Smooth muscle cell (in vitro differentiated cells): ENCODE results near the gene EML6. TPM values are rescaled to one million over a fixed set of nuclear protein-coding genes. Genes with fewer than 3 reads are reported as not detected.

Experiments used
- DNase-seq: peaks from one replicate; lab custom pipeline; 2025; ENCODE audit not compliant: unreplicated experiment; lab: John Stamatoyannopoulos, UW
- H2AFZ ChIP-seq: fragments of 200-600 bp; sonication (generic); 2 replicates; pipeline ENCODE4 v1.6.0; 2016; ENCODE audit warnings: antibody characterized with exemption, low read depth, mild to moderate bottlenecking
- H3F3A ChIP-seq: fragments of 200-600 bp; sonication (generic); 2 replicates; pipeline ENCODE4 v1.6.0; 2017; ENCODE audit warnings: antibody characterized with exemption, low read depth
- H3K27ac ChIP-seq: fragments of 200-600 bp; sonication (generic); 2 replicates; pipeline ENCODE4 v1.5.1; 2016; ENCODE audit warnings: low read depth, mild to moderate bottlenecking
- H3K27me3 ChIP-seq: fragments of 200-600 bp; sonication (generic); 2 replicates; pipeline ENCODE4 v1.6.1; 2016; ENCODE audit warnings: low read depth, mild to moderate bottlenecking
- H3K36me3 ChIP-seq: fragments of 200-600 bp; sonication (generic); 2 replicates; pipeline ENCODE4 v1.5.1; 2016; ENCODE audit warnings: low read depth
- H3K4me1 ChIP-seq: fragments of 200-600 bp; sonication (generic); 2 replicates; pipeline ENCODE4 v1.5.1; 2016; ENCODE audit warnings: low read depth
- H3K4me2 ChIP-seq: fragments of 200-600 bp; sonication (generic); 2 replicates; pipeline ENCODE4 v1.6.0; 2016; ENCODE audit warnings: mild to moderate bottlenecking
- H3K4me3 ChIP-seq: fragments of 200-600 bp; sonication (generic); 2 replicates; pipeline ENCODE4 v1.5.1; 2016; ENCODE audit warnings: mild to moderate bottlenecking
- H3K79me2 ChIP-seq: fragments of 200-600 bp; sonication (generic); 2 replicates; pipeline ENCODE4 v1.6.0; 2016; ENCODE audit warnings: low read depth, mild to moderate bottlenecking
- H3K9ac ChIP-seq: fragments of 200-600 bp; sonication (generic); 2 replicates; pipeline ENCODE4 v1.6.0; 2016; ENCODE audit warnings: low read depth
- H3K9me3 ChIP-seq: fragments of 200-600 bp; sonication (generic); replicated peaks from 2 replicates; pipeline ENCODE4 v1.5.1; 2016; ENCODE audit warnings: low read depth
- H4K20me1 ChIP-seq: fragments of 200-600 bp; sonication (generic); 2 replicates; pipeline ENCODE4 v1.6.0; 2016; ENCODE audit warnings: low read depth
- WGBS: methylation state at CpG from one replicate; pipeline ENCODE4 v1.1.7; 2016; ENCODE audit warnings: low lambda C conversion rate; 5-methylcytosine and 5-hydroxymethylcytosine counted together
- polyA plus RNA-seq: library from polyadenylated mRNA; unstranded; fragments of >200 nt; fragmentation: Nextera tagmentation; extraction: Ambion mirVana; gene quantifications from 2 replicates; pipeline ENCODE4 v1.2.1, GENCODE V29; 2016
- total RNA-seq: library from RNA; depleted of rRNA; stranded (reverse); fragments of >200 nt; gene quantifications from 2 replicates; pipeline ENCODE4 v1.2.3, GENCODE V29; 2014
- TF ChIP-seq, protein P1 (sequence below): fragments of 200-600 bp; sonication (generic); IDR thresholded peaks from 2 replicates; pipeline ENCODE4 v1.5.1; 2017; ENCODE audit warnings: borderline replicate concordance, mild to moderate bottlenecking, antibody characterized with exemption; ENCODE audit not compliant: insufficient read depth, poor library complexity, severe bottlenecking

The EML6 gene
- total and polyA plus RNA-seq, 2 experiments from 2014 or later = 0.49 to 0.54 TPM

DNA sequence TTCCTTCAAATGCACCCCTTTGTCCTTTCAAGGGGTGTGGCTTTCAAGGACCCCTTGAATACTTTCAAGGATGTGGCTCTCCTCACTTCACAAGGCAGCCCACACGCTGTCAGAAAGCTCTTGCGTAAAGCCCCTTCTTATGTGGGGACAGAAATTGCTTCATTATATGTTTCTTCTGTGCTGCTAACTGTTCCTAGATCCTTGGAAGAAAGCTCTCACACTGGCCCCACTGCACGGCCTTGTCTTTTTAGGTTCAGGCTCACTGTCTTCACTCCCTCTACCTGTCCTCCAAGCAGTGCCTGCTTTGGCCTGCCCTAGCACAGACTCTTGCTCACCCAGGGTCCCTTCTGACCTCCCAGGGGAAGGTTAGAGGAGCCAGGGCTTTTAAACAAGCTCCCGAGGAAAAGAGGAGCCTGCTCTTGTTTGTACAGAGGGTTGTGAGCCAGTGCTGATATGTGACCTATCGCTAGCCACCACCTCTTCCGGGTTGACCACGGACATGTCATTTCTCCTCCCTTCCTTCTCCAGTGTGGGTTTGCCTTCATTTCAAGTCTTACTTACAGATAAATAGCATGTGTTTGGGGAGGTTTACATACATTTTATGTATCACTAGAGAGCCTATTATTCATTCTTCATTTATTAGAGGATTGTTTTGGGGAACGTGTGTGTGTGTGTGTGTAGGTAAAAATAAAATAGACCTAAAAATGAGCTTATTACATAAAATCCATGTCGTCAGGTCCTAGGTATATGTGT lies 232.1 kb downstream of the EML6 start:
- WGBS = 76% methylated on average over 9 of the region's 9 CpGs
- peak overlapping the region; percentile 52 for H3K27ac ChIP-seq
- DNase-seq = no peak
- H3K27me3 ChIP-seq = no peaks in the 10 kb centered on the region
- no peak overlapping the region for H3K9ac ChIP-seq
- H4K20me1 ChIP-seq = no peaks in the 10 kb centered on the region
- H3K4me3 ChIP-seq = no peak overlapping the region
- H3K36me3 ChIP-seq = no peaks in the 10 kb centered on the region
- H3K79me2 ChIP-seq = no peaks in the 10 kb centered on the region
- peaks cover 7% of the 10 kb centered on the region for H3K4me1 ChIP-seq
- no peaks in the 10 kb centered on the region for H3F3A ChIP-seq
- H3K4me2 ChIP-seq = no peak overlapping the region
- no peak overlapping the region for H2AFZ ChIP-seq
- H3K9me3 ChIP-seq = no peaks in the 10 kb centered on the region
- TF ChIP-seq, protein P1, sequence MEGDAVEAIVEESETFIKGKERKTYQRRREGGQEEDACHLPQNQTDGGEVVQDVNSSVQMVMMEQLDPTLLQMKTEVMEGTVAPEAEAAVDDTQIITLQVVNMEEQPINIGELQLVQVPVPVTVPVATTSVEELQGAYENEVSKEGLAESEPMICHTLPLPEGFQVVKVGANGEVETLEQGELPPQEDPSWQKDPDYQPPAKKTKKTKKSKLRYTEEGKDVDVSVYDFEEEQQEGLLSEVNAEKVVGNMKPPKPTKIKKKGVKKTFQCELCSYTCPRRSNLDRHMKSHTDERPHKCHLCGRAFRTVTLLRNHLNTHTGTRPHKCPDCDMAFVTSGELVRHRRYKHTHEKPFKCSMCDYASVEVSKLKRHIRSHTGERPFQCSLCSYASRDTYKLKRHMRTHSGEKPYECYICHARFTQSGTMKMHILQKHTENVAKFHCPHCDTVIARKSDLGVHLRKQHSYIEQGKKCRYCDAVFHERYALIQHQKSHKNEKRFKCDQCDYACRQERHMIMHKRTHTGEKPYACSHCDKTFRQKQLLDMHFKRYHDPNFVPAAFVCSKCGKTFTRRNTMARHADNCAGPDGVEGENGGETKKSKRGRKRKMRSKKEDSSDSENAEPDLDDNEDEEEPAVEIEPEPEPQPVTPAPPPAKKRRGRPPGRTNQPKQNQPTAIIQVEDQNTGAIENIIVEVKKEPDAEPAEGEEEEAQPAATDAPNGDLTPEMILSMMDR = no peak

DNA sequence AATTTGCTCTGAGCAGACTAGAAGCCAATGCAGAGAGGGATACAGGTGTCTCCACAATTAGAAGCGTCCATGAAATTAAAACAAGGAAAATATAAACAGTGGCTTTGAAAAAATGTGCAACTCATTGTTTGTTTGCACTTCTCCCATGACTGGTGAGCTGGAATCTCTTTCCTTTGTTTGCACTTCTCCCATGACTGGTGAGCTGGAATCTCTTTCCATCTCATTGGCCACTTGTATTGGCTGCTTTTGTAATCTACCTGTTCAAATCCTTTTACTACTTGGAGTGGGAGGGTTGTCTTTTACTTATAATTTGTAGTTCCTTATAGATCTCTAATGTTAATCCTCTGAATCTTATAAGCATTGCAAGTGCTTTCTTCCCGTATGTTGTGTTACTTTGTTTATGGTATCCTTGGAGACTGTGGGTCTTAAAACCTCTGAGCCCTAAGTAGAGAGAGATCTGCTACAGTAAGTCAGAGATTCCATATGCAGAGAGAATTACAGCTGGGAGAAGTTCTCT lies 232.7 kb downstream of the EML6 start:
- Histone ChIP-seq H3K4me2 (peak overlapping the region; percentile 58), H3K79me2 (no peaks in the 10 kb centered on the region), H3K27me3 (no peaks in the 10 kb centered on the region), H3F3A (no peaks in the 10 kb centered on the region), H3K9ac (no peak overlapping the region), H4K20me1 (no peaks in the 10 kb centered on the region), H3K36me3 (no peaks in the 10 kb centered on the region), H3K4me3 (no peak overlapping the region), H3K4me1 (peaks cover 7% of the 10 kb centered on the region), H2AFZ (no peak overlapping the region), H3K9me3 (no peaks in the 10 kb centered on the region), H3K27ac (peak overlapping the region; percentile 52)
- DNase-seq = no peak
- TF ChIP-seq, protein P1 = no peak
- 64% methylated on average over 2 of the region's 2 CpGs for WGBS

DNA sequence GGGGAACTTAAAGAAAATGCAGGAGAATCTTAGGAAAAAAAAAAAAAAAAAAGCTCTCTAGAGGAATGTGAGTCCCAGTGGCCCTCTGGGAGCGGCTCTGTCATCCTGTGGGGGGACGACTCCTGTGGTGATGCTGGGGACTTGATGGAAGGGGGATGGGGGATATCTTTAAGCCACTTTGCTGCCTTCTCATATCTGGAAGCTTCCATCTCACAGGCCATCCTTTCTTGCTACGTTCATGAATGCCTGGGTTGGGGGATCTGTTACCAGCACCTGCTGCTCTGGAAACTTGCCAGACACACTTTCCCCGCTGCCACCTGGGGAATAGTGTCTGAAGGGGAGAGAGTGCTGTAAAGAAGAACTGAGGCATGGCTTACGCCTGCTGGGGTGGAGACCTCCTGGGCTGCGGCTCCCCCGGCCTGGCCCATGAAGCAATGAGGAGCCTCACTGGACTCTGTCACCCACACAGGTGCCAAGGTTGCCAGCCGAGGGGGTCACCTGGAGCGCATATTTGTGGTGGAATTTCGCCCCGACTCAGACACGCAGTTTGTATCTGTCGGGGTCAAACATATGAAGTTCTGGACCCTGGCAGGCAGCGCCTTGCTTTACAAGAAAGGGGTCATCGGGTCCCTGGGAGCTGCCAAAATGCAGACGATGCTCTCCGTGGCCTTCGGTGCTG lies 234.0 kb downstream of the EML6 start:
- Histone ChIP-seq H3K79me2 (no peaks in the 10 kb centered on the region), H3K27ac (no peak overlapping the region), H3K4me3 (no peak overlapping the region), H3K27me3 (no peaks in the 10 kb centered on the region), H3K9me3 (no peaks in the 10 kb centered on the region), H3K36me3 (no peaks in the 10 kb centered on the region), H3K9ac (no peak overlapping the region), H3F3A (no peaks in the 10 kb centered on the region), H2AFZ (no peak overlapping the region), H3K4me1 (peaks cover 7% of the 10 kb centered on the region), H4K20me1 (no peaks in the 10 kb centered on the region), H3K4me2 (no peak overlapping the region)
- WGBS = 93% methylated on average over 18 of the region's 18 CpGs
- TF ChIP-seq, protein P1 = no peak
- no peak for DNase-seq
